Endothelial cell of umbilical vein (primary cell): ENCODE results near the gene TRIM51G.
"Not testable (repeated sequence)": the region's sequence is repeated elsewhere in the genome, so short reads cannot be mapped to it uniquely, and the experiment has no call there.

ENCODE experiments used
- CTCF ChIP-seq, 2 donors: IDR thresholded peaks; 1 replicate in 1 of 2; 2 replicates in 1 of 2; pipeline ENCODE4 v1.5.1; 2011; ENCODE audit warnings: low read length in 2 of 2, mild to moderate bottlenecking in 2 of 2, moderate library complexity in 2 of 2, control low read depth in 1 of 2, inconsistent platforms in 1 of 2, low read depth in 1 of 2; ENCODE audit not compliant: insufficient read depth in 1 of 2; ENCODE audit errors: extremely low read depth in 1 of 2
- EZH2 ChIP-seq: IDR thresholded peaks from 2 replicates; pipeline ENCODE4 v1.6.1; 2012; ENCODE audit warnings: borderline replicate concordance, low read depth, mild to moderate bottlenecking, moderate library complexity, low read length, inconsistent platforms; ENCODE audit not compliant: severe bottlenecking
- MAX ChIP-seq: IDR thresholded peaks from 2 replicates; pipeline ENCODE4 v1.6.1; 2011; ENCODE audit not compliant: insufficient read depth, insufficient read length
- POLR2A ChIP-seq: IDR thresholded peaks from 2 replicates; pipeline ENCODE4 v1.6.1; 2012; ENCODE audit warnings: low read depth, mild to moderate bottlenecking, control low read depth, low read length
- POLR2AphosphoS5 ChIP-seq: IDR thresholded peaks from 2 replicates; pipeline ENCODE4 v1.6.1; 2012; ENCODE audit warnings: low read depth, mild to moderate bottlenecking, control low read depth, low read length, moderate library complexity; ENCODE audit not compliant: insufficient read depth

- TF ChIP-seq CTCF (IDR thresholded peaks at IDR 0.05; ENCODE audit: extremely low read depth in 1 of 2, insufficient read depth in 1 of 2, low read depth in 1 of 2, low read length in 2 of 2); EZH2; MAX; POLR2A; POLR2AphosphoS5: not testable (repeated sequence)
These were observed at the start of gene TRIM51G for GRCh38 chr11:48983785-48984184.
